WTC11 (cell line): ENCODE measurements around the gene MDGA2. TPM values are rescaled to one million over a fixed set of nuclear protein-coding genes. Genes with fewer than 3 reads are reported as not detected.

ENCODE experiments used
- ATAC-seq: fragments of 200-7000 bp; cut with Tn5 transposase; 2 replicates; pipeline ENCODE4 v1.10.0; 2021; ENCODE audit warnings: mild to moderate bottlenecking, moderate library complexity
- CTCF ChIA-PET: fragments of 300-600 bp; sonication (Branson Sonifier 250); formaldehyde crosslinking; loops from one replicate; lab custom pipeline; 2021; ENCODE audit warnings: antibody characterized with exemption; lab: Charles Lee
- POLR2A ChIA-PET: fragments of 350-600 bp; sonication (Branson Sonifier 250); formaldehyde crosslinking; loops from one replicate; lab custom pipeline; 2021; ENCODE audit warnings: antibody characterized with exemption; lab: Charles Lee
- DNase-seq: peaks from one replicate; pipeline ENCODE4 v3.0.0; 2021; ENCODE audit warnings: low spot score
- H3K27ac Mint-ChIP-seq: 2 replicates; pipeline ENCODE4 v1.8.0; 2021; ENCODE audit warnings: mixed read lengths
- H3K27me3 Mint-ChIP-seq: 2 replicates; pipeline ENCODE4 v1.8.0; 2021; ENCODE audit warnings: low read depth, mild to moderate bottlenecking, moderate library complexity, mixed read lengths
- H3K36me3 Mint-ChIP-seq: 2 replicates; pipeline ENCODE4 v1.8.0; 2021; ENCODE audit warnings: mixed read lengths
- H3K4me1 Mint-ChIP-seq: 2 replicates; pipeline ENCODE4 v1.8.0; 2022; ENCODE audit warnings: mixed read lengths
- H3K4me3 Mint-ChIP-seq: 2 replicates; pipeline ENCODE4 v1.8.0; 2021; ENCODE audit warnings: mild to moderate bottlenecking, moderate library complexity, mixed read lengths
- H3K9me3 Mint-ChIP-seq: 2 replicates; pipeline ENCODE4 v1.8.0; 2021; ENCODE audit warnings: mixed read lengths
- ETV6 ChIP-seq: sonication (generic); formaldehyde crosslinking; IDR thresholded peaks from 2 replicates; pipeline ENCODE4 v1.8.1; 2022; ENCODE audit warnings: mild to moderate bottlenecking, missing genetic modification reagents
- FOXJ3 ChIP-seq: sonication (generic); formaldehyde crosslinking; IDR thresholded peaks from 2 replicates; pipeline ENCODE4 v1.9.0; 2021; ENCODE audit warnings: missing genetic modification reagents, mild to moderate bottlenecking, borderline replicate concordance
- HMGA2 ChIP-seq: fragments of 250-450 bp; sonication (Bioruptor Pico); IDR thresholded peaks from 2 replicates; pipeline ENCODE4 v1.4.0; 2021; ENCODE audit warnings: mild to moderate bottlenecking, moderate library complexity
- NFE2L1 ChIP-seq: sonication (generic); formaldehyde crosslinking; IDR thresholded peaks from 2 replicates; pipeline ENCODE4 v1.8.1; 2023; ENCODE audit warnings: missing genetic modification reagents
- SOX15 ChIP-seq: fragments of 250-450 bp; sonication (Bioruptor Pico); IDR thresholded peaks from 2 replicates; pipeline ENCODE4 v1.9.0; 2021; ENCODE audit warnings: mild to moderate bottlenecking
- TEAD1 ChIP-seq: sonication (generic); formaldehyde crosslinking; IDR thresholded peaks from 2 replicates; pipeline ENCODE4 v1.8.0; 2022; ENCODE audit warnings: mild to moderate bottlenecking, missing genetic modification reagents
- ZNF232 ChIP-seq: sonication (generic); formaldehyde crosslinking; IDR thresholded peaks from 2 replicates; pipeline ENCODE4 v1.8.0; 2022; ENCODE audit warnings: mild to moderate bottlenecking, missing genetic modification reagents
- total RNA-seq: library from RNA; stranded (reverse); gene quantifications from 3 replicates; pipeline ENCODE4 v1.2.3, GENCODE V29; 2021
- TF ChIP-seq, protein P1 (sequence below): fragments of 250-450 bp; sonication (Bioruptor Pico); conservative IDR thresholded peaks from 2 replicates; pipeline ENCODE4 v1.9.0; 2021; ENCODE audit warnings: mild to moderate bottlenecking
- TF ChIP-seq, protein P2 (sequence below): sonication (generic); formaldehyde crosslinking; conservative IDR thresholded peaks from 2 replicates; pipeline ENCODE4 v1.8.1; 2023; ENCODE audit warnings: mild to moderate bottlenecking, low read depth, missing genetic modification reagents, moderate library complexity
- TF ChIP-seq, protein P3 (sequence below): sonication (generic); formaldehyde crosslinking; IDR thresholded peaks from 2 replicates; pipeline ENCODE4 v1.8.0; 2023; ENCODE audit warnings: missing genetic modification reagents, mild to moderate bottlenecking, borderline replicate concordance
- TF ChIP-seq, protein P4 (sequence below): sonication (generic); formaldehyde crosslinking; IDR thresholded peaks from 2 replicates; pipeline ENCODE4 v1.8.1; 2023; ENCODE audit warnings: mild to moderate bottlenecking, missing genetic modification reagents, borderline replicate concordance
- TF ChIP-seq, protein P5 (sequence below): sonication (generic); formaldehyde crosslinking; IDR thresholded peaks from 2 replicates; pipeline ENCODE4 v1.8.1; 2022; ENCODE audit warnings: missing genetic modification reagents, borderline replicate concordance
- TF ChIP-seq, protein P6 (sequence below): sonication (generic); formaldehyde crosslinking; IDR thresholded peaks from 2 replicates; pipeline ENCODE4 v1.8.1; 2023; ENCODE audit warnings: mild to moderate bottlenecking, missing genetic modification reagents, moderate library complexity
- TF ChIP-seq, protein P7 (sequence below): sonication (generic); formaldehyde crosslinking; conservative IDR thresholded peaks from 2 replicates; pipeline ENCODE4 v1.8.1; 2022; ENCODE audit warnings: mild to moderate bottlenecking, missing genetic modification reagents

The MDGA2 gene
- total RNA-seq, 1 experiment from 2014 or later, result 4.9 TPM

DNA sequence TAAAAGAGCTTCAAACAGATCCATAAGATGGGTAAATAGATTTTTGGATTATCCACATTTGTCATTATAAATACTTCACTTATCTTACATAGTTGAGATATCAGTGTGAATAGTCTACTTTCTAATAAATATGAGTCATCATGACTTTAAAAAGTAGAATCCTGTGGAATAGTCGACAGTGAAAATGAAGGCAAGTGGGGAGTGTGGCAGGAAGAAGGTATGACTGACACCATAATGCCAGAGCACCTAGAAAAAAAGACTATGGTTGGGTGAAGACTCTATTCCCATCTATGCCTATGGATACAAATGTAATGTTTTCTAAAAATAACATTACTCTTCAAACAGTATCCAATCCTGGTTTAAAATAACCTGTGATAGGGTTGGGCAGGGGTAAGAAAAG lies 117.5 kb downstream of the MDGA2 start (continued):
- TF ChIP-seq, protein P1, sequence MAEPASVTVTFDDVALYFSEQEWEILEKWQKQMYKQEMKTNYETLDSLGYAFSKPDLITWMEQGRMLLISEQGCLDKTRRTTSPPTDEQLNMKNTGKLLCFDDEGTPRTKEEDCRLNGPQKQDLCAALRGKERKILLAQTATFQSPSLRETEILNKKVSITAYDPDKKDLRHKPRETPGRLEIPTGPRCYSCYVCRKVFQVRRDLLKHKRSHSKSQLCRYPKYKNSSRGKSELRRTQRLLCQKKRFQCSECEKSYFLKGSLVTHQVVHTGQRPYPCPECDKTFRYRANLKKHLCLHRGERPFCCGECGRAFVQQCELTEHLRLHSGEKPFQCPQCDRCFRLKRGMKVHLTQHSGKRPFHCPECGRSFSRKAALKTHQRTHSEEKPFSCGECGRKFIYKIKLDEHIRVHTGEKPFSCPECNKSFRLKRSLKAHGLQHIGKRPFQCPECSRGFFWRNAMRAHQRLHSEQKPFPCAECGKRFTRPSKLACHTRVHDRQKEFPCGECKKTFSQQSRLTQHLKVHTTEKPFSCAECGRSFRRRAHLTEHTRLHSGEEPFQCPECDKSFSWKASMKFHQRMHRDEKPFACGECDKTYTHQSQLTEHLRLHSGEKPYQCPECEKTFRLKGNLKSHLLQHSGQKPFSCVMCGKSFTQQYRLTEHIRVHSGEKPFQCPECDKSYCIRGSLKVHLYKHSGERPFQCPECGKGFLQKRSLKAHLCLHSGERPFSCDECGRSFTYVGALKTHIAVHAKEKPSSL (CRISPR knock-in tag), result no peak
- TF ChIP-seq, all 79 proteins: peak for 0

DNA sequence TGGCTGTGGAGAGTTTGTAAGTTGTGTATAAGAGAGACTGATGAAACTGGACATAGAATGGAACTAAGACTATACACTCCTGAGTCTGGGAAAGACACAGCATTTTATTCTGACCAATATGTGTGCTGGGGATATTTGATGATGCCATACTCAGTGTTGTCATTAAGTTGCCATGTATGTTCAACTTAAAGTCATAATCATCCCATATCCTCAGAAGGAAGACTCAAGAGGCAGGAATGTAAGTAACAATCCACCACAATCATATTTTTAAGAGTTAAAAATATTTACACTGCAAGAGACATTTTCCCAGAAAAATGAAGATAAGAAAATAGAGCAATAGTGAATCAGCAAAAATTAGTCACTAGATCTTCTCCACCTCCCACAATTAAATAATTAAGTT lies 120.1 kb downstream of the MDGA2 start:
- Mint-ChIP-seq H3K27ac (no peak overlapping the region), H3K4me1 (no peaks in the 10 kb centered on the region), H3K36me3 (peaks cover 3% of the 10 kb centered on the region; the same call in 1 of the 2 replicates), H3K4me3 (no peak overlapping the region), H3K9me3 (peaks cover 8% of the 10 kb centered on the region), H3K27me3 (peaks cover 8% of the 10 kb centered on the region; the same call in 1 of the 2 replicates)
- ChIA-PET POLR2A (no interaction called here), CTCF (no interaction called here)
- no peak for DNase-seq
- no peak for ATAC-seq
- TF ChIP-seq, protein P2, sequence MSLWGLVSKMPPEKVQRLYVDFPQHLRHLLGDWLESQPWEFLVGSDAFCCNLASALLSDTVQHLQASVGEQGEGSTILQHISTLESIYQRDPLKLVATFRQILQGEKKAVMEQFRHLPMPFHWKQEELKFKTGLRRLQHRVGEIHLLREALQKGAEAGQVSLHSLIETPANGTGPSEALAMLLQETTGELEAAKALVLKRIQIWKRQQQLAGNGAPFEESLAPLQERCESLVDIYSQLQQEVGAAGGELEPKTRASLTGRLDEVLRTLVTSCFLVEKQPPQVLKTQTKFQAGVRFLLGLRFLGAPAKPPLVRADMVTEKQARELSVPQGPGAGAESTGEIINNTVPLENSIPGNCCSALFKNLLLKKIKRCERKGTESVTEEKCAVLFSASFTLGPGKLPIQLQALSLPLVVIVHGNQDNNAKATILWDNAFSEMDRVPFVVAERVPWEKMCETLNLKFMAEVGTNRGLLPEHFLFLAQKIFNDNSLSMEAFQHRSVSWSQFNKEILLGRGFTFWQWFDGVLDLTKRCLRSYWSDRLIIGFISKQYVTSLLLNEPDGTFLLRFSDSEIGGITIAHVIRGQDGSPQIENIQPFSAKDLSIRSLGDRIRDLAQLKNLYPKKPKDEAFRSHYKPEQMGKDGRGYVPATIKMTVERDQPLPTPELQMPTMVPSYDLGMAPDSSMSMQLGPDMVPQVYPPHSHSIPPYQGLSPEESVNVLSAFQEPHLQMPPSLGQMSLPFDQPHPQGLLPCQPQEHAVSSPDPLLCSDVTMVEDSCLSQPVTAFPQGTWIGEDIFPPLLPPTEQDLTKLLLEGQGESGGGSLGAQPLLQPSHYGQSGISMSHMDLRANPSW (CRISPR knock-in tag), result no peak
- TF ChIP-seq ZNF232 (CRISPR knock-in tag), result no peak
- no peak for TF ChIP-seq FOXJ3 (CRISPR knock-in tag)
- no peak for TF ChIP-seq SOX15 (CRISPR knock-in tag)
- no peak for TF ChIP-seq TEAD1
- TF ChIP-seq, protein P3, sequence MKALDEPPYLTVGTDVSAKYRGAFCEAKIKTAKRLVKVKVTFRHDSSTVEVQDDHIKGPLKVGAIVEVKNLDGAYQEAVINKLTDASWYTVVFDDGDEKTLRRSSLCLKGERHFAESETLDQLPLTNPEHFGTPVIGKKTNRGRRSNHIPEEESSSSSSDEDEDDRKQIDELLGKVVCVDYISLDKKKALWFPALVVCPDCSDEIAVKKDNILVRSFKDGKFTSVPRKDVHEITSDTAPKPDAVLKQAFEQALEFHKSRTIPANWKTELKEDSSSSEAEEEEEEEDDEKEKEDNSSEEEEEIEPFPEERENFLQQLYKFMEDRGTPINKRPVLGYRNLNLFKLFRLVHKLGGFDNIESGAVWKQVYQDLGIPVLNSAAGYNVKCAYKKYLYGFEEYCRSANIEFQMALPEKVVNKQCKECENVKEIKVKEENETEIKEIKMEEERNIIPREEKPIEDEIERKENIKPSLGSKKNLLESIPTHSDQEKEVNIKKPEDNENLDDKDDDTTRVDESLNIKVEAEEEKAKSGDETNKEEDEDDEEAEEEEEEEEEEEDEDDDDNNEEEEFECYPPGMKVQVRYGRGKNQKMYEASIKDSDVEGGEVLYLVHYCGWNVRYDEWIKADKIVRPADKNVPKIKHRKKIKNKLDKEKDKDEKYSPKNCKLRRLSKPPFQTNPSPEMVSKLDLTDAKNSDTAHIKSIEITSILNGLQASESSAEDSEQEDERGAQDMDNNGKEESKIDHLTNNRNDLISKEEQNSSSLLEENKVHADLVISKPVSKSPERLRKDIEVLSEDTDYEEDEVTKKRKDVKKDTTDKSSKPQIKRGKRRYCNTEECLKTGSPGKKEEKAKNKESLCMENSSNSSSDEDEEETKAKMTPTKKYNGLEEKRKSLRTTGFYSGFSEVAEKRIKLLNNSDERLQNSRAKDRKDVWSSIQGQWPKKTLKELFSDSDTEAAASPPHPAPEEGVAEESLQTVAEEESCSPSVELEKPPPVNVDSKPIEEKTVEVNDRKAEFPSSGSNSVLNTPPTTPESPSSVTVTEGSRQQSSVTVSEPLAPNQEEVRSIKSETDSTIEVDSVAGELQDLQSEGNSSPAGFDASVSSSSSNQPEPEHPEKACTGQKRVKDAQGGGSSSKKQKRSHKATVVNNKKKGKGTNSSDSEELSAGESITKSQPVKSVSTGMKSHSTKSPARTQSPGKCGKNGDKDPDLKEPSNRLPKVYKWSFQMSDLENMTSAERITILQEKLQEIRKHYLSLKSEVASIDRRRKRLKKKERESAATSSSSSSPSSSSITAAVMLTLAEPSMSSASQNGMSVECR, result no peak
- TF ChIP-seq, protein P4, sequence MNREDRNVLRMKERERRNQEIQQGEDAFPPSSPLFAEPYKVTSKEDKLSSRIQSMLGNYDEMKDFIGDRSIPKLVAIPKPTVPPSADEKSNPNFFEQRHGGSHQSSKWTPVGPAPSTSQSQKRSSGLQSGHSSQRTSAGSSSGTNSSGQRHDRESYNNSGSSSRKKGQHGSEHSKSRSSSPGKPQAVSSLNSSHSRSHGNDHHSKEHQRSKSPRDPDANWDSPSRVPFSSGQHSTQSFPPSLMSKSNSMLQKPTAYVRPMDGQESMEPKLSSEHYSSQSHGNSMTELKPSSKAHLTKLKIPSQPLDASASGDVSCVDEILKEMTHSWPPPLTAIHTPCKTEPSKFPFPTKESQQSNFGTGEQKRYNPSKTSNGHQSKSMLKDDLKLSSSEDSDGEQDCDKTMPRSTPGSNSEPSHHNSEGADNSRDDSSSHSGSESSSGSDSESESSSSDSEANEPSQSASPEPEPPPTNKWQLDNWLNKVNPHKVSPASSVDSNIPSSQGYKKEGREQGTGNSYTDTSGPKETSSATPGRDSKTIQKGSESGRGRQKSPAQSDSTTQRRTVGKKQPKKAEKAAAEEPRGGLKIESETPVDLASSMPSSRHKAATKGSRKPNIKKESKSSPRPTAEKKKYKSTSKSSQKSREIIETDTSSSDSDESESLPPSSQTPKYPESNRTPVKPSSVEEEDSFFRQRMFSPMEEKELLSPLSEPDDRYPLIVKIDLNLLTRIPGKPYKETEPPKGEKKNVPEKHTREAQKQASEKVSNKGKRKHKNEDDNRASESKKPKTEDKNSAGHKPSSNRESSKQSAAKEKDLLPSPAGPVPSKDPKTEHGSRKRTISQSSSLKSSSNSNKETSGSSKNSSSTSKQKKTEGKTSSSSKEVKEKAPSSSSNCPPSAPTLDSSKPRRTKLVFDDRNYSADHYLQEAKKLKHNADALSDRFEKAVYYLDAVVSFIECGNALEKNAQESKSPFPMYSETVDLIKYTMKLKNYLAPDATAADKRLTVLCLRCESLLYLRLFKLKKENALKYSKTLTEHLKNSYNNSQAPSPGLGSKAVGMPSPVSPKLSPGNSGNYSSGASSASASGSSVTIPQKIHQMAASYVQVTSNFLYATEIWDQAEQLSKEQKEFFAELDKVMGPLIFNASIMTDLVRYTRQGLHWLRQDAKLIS, result no peak
- no peak for TF ChIP-seq ETV6 (CRISPR knock-in tag)
- TF ChIP-seq, protein P5, sequence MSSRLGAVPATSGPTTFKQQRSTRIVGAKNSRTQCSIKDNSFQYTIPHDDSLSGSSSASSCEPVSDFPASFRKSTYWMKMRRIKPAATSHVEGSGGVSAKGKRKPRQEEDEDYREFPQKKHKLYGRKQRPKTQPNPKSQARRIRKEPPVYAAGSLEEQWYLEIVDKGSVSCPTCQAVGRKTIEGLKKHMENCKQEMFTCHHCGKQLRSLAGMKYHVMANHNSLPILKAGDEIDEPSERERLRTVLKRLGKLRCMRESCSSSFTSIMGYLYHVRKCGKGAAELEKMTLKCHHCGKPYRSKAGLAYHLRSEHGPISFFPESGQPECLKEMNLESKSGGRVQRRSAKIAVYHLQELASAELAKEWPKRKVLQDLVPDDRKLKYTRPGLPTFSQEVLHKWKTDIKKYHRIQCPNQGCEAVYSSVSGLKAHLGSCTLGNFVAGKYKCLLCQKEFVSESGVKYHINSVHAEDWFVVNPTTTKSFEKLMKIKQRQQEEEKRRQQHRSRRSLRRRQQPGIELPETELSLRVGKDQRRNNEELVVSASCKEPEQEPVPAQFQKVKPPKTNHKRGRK (CRISPR knock-in tag), result no peak
- TF ChIP-seq NFE2L1, result no peak
- TF ChIP-seq, protein P6, sequence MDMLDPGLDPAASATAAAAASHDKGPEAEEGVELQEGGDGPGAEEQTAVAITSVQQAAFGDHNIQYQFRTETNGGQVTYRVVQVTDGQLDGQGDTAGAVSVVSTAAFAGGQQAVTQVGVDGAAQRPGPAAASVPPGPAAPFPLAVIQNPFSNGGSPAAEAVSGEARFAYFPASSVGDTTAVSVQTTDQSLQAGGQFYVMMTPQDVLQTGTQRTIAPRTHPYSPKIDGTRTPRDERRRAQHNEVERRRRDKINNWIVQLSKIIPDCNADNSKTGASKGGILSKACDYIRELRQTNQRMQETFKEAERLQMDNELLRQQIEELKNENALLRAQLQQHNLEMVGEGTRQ (CRISPR knock-in tag), result no peak
- TF ChIP-seq, protein P7, sequence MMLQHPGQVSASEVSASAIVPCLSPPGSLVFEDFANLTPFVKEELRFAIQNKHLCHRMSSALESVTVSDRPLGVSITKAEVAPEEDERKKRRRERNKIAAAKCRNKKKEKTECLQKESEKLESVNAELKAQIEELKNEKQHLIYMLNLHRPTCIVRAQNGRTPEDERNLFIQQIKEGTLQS (CRISPR knock-in tag), result no peak
- TF ChIP-seq, protein P1 (CRISPR knock-in tag), result no peak
- no peak for TF ChIP-seq HMGA2 (CRISPR knock-in tag)
